Esophagus muscularis mucosa (tissue), 4 donors: ENCODE results near the gene ARMS2. TPM values are rescaled to one million over a fixed set of nuclear protein-coding genes. Genes with fewer than 3 reads are reported as not detected.
A peak's percentile ranks its signal among the peaks of the same experiment; 100 is the strongest.

Experiments used
- DNase-seq: peaks from one replicate; pipeline ENCODE4 v3.0.0-alpha.2; 2017; ENCODE audit errors: extremely low spot score
- H3K27ac ChIP-seq, 4 donors: fragments of 200-600 bp; sonication (generic); replicated peaks in 1 of 4; 1 replicate in 3 of 4; 2 replicates in 1 of 4; pipeline ENCODE4 v1.5.1; 2016 to 2019; ENCODE audit warnings: mild to moderate bottlenecking in 1 of 4
- H3K27me3 ChIP-seq, 4 donors: fragments of 200-600 bp; sonication (generic); one replicate each; pipeline versions ENCODE4 v1.5.1 to v1.6.0; 2016 to 2019
- H3K36me3 ChIP-seq, 4 donors: fragments of 200-600 bp; sonication (generic); one replicate each; pipeline ENCODE4 v1.5.1; 2016 to 2019
- H3K4me1 ChIP-seq, 4 donors: fragments of 200-600 bp; sonication (generic); one replicate each; pipeline ENCODE4 v1.5.1; 2016 to 2019
- H3K4me3 ChIP-seq, 4 donors: fragments of 200-600 bp; sonication (generic); 1 replicate in 2 of 4; 2 replicates in 2 of 4; pipeline ENCODE4 v1.5.1; 2016 to 2019; ENCODE audit warnings: mild to moderate bottlenecking in 4 of 4, moderate library complexity in 1 of 4
- H3K9me3 ChIP-seq, 4 donors: fragments of 200-600 bp; sonication (generic); 1 replicate in 3 of 4; 2 replicates in 1 of 4; pipeline ENCODE4 v1.5.1; 2016 to 2019
- EP300 ChIP-seq: sonication (generic); formaldehyde crosslinking; IDR thresholded peaks from one replicate; pipeline ENCODE4 v1.6.1; 2017; ENCODE audit warnings: antibody characterized with exemption
- POLR2A ChIP-seq: fragments of 450-650 bp; IDR thresholded peaks from one replicate; pipeline ENCODE4 v1.6.1; 2017; ENCODE audit warnings: antibody characterized with exemption, moderate library complexity, mild to moderate bottlenecking, low read depth
- POLR2AphosphoS5 ChIP-seq, 2 donors: sonication (generic); formaldehyde crosslinking; IDR thresholded peaks; one replicate each; pipeline ENCODE4 v1.6.1; 2017; ENCODE audit warnings: antibody characterized with exemption in 2 of 2
- WGBS: methylation state at CpG from one replicate; pipeline ENCODE4 v1.1.5; 2018; 5-methylcytosine and 5-hydroxymethylcytosine counted together
- intact Hi-C: fragments of 100-400 bp; cut with DNase I; formaldehyde crosslinking; loops from one replicate; pipeline ENCODE4 v1.15.1; 2023
- total RNA-seq, 4 donors: library from RNA; depleted of rRNA; stranded (reverse); fragments of >200 nt; gene quantifications; one replicate each; pipeline versions ENCODE4 v1.1.0 to v1.2.1, GENCODE V29; 2016
- TF ChIP-seq, protein P1 (sequence below), 3 experiments: fragments of 200-600 bp in 2 of 3; fragments of 450-650 bp in 1 of 3; sonication (generic) in 2 of 3; IDR thresholded peaks; one replicate each; pipeline ENCODE4 v1.5.1; 2017 to 2019; ENCODE audit warnings: antibody characterized with exemption in 3 of 3, mild to moderate bottlenecking in 2 of 3, moderate library complexity in 1 of 3

Gene ARMS2
- total RNA-seq, 4 donors from 2014 or later: 1.2 TPM; not detected in 3

- no peak overlapping the region for H3K4me3 ChIP-seq
- intact Hi-C loops: no loop called here
- no peaks in the 10 kb centered on the region for H3K36me3 ChIP-seq
- no peaks in the 10 kb centered on the region for H3K9me3 ChIP-seq
- no peak for DNase-seq
- no peak for TF ChIP-seq POLR2AphosphoS5 (IDR thresholded peaks at IDR 0.05)
- no peak for TF ChIP-seq EP300
- TF ChIP-seq, protein P1, sequence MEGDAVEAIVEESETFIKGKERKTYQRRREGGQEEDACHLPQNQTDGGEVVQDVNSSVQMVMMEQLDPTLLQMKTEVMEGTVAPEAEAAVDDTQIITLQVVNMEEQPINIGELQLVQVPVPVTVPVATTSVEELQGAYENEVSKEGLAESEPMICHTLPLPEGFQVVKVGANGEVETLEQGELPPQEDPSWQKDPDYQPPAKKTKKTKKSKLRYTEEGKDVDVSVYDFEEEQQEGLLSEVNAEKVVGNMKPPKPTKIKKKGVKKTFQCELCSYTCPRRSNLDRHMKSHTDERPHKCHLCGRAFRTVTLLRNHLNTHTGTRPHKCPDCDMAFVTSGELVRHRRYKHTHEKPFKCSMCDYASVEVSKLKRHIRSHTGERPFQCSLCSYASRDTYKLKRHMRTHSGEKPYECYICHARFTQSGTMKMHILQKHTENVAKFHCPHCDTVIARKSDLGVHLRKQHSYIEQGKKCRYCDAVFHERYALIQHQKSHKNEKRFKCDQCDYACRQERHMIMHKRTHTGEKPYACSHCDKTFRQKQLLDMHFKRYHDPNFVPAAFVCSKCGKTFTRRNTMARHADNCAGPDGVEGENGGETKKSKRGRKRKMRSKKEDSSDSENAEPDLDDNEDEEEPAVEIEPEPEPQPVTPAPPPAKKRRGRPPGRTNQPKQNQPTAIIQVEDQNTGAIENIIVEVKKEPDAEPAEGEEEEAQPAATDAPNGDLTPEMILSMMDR (IDR thresholded peaks at IDR 0.05): no peak
- no peak for TF ChIP-seq POLR2A
- WGBS: 84% methylated on average over 5 of the region's 5 CpGs
- peak overlapping the region in 3 of 4 donors; percentile 62 to 72 (median 65) for H3K27ac ChIP-seq
- peaks cover 28 to 62% (median 54%) of the 10 kb centered on the region in 4 donors for H3K4me1 ChIP-seq
- no peaks in the 10 kb centered on the region for H3K27me3 ChIP-seq
Observed at GRCh38 chr10:122500194-122500593, 45.7 kb downstream of the ARMS2 start.

DNA sequence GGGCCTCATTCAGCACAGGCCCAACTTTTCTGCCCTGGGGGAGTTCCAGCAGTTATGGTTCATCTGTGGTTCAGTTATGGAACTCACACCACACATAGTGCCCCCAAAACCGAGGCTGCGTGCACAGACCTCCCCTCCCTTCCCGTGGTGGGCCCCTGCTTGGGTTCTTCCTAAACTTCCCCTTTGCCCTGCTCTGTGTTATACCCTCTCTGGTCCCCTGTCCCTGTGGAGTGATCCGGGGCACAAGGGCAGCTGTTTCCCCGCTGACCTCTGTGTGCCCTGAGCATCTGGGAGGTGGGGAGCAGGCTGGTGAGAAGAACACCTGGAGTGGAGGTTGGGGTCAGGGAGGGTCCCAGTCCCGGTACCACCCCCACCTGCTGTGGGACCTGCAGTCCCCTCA, 46.3 kb downstream of the ARMS2 start:
- peaks cover 23 to 59% (median 53%) of the 10 kb centered on the region in 4 donors for H3K4me1 ChIP-seq
- intact Hi-C loops: no loop called here
- H3K4me3 ChIP-seq: no peak overlapping the region
- no peaks in the 10 kb centered on the region for H3K27me3 ChIP-seq
- TF ChIP-seq POLR2A (no peak), EP300 (no peak), POLR2AphosphoS5 (IDR thresholded peaks at IDR 0.05) (no peak)
- TF ChIP-seq, protein P1 (IDR thresholded peaks at IDR 0.05): no peak
- H3K27ac ChIP-seq: peak overlapping the region in 3 of 4 donors; percentile 62 to 72 (median 65)
- H3K9me3 ChIP-seq: no peaks in the 10 kb centered on the region
- 84% methylated on average over 5 of the region's 6 CpGs for WGBS
- H3K36me3 ChIP-seq: no peaks in the 10 kb centered on the region
- no peak for DNase-seq

GRCh38 chr10:122503012-122503411, 48.6 kb downstream of the ARMS2 start:
- H3K27ac ChIP-seq: no peak overlapping the region
- intact Hi-C loops: no loop called here
- H3K27me3 ChIP-seq: no peaks in the 10 kb centered on the region
- TF ChIP-seq, protein P1 (IDR thresholded peaks at IDR 0.05): no peak
- no peak for TF ChIP-seq EP300
- no peak for TF ChIP-seq POLR2AphosphoS5 (IDR thresholded peaks at IDR 0.05)
- no peak for TF ChIP-seq POLR2A
- peaks cover 5 to 17% (median 10%) of the 10 kb centered on the region in 4 donors for H3K36me3 ChIP-seq
- H3K9me3 ChIP-seq: no peaks in the 10 kb centered on the region
- H3K4me3 ChIP-seq: no peak overlapping the region
- no peak for DNase-seq
- WGBS: 94% methylated on average over 12 of the region's 13 CpGs
- H3K4me1 ChIP-seq: peaks cover 21 to 48% (median 45%) of the 10 kb centered on the region in 4 donors

DNA sequence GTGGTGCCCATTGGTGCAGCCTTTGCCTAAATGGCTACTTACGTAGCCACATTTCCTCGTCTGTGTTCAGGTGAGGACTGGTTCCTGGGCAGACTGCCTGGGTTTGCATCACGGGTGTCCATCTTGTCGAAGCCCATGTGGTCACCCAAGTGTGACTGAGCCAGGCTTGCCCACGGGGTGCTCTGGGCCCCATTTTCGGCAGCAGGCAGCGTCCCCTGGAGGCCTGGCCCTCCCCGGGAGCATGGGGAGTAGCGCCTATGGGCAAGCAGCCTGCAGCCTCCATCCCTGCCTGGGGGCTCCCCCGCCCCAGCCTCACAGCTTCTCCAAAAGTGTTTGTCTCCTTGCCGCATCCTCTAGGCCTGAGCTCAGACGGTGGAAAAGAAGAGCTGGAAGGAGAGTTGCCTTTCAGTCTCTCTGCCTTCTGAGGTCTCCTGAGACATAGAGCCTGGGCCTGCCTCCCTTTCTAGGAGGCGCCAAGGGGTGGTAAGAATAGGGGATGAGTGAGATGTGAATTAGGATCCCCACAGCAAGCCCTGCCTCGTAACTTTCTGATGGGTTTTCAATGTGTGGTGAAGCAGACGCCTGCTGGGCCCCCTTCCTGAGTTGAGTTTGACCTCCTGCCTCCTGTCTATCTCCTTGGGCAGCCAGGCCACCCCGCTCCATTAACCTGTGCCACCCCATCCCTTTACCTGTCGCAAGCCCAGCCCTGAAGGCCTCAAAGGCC, 49.6 kb downstream of the ARMS2 start:
- TF ChIP-seq EP300: no peak
- no peak for TF ChIP-seq POLR2AphosphoS5 (IDR thresholded peaks at IDR 0.05)
- TF ChIP-seq, protein P1 (IDR thresholded peaks at IDR 0.05): no peak
- TF ChIP-seq POLR2A: no peak
- H3K27ac ChIP-seq: peak overlapping the region; percentile 40 to 68 (median 61)
- 86% methylated on average over 15 of the region's 17 CpGs for WGBS
- H3K36me3 ChIP-seq: peaks cover 16 to 28% (median 19%) of the 10 kb centered on the region in 4 donors
- no peaks in the 10 kb centered on the region for H3K9me3 ChIP-seq
- no peaks in the 10 kb centered on the region for H3K27me3 ChIP-seq
- intact Hi-C loops: no loop called here
- peaks cover 16 to 37% (median 35%) of the 10 kb centered on the region in 4 donors for H3K4me1 ChIP-seq
- no peak for DNase-seq
- no peak overlapping the region for H3K4me3 ChIP-seq
